Testis (tissue), 3 donors: ENCODE measurements around the gene DPP6. TPM values are rescaled to one million over a fixed set of nuclear protein-coding genes. Genes with fewer than 3 reads are reported as not detected.

Source experiments
- DNase-seq: peaks from one replicate; pipeline ENCODE4 v3.0.0-alpha.2; 2019
- H3K27ac ChIP-seq, 2 donors: fragments of 200-600 bp; sonication (generic); one replicate each; pipeline ENCODE4 v1.5.1; 2019
- H3K27me3 ChIP-seq: fragments of 200-600 bp; sonication (generic); one replicate; pipeline ENCODE4 v1.5.1; 2019
- H3K36me3 ChIP-seq: fragments of 200-600 bp; sonication (generic); one replicate; pipeline ENCODE4 v1.5.1; 2017; ENCODE audit warnings: low read depth; ENCODE audit errors: missing control alignments
- H3K4me1 ChIP-seq: fragments of 200-600 bp; sonication (generic); one replicate; pipeline ENCODE4 v1.5.1; 2019
- H3K4me3 ChIP-seq, 2 donors: fragments of 200-600 bp; sonication (generic); one replicate each; pipeline ENCODE4 v1.5.1; 2017 to 2019
- H3K9me3 ChIP-seq: fragments of 200-600 bp; sonication (generic); one replicate; pipeline ENCODE4 v1.5.1; 2017
- POLR2A ChIP-seq: fragments of 450-650 bp; IDR thresholded peaks from one replicate; pipeline ENCODE4 v1.6.1; 2017; ENCODE audit warnings: antibody characterized with exemption, mild to moderate bottlenecking, moderate library complexity
- WGBS, 2 donors: methylation state at CpG; one replicate each; pipeline ENCODE4 v1.1.5; 2018; 5-methylcytosine and 5-hydroxymethylcytosine counted together
- intact Hi-C: fragments of 100-400 bp; cut with DNase I; formaldehyde crosslinking; loops from one replicate; pipeline ENCODE4 v1.15.1; 2023; ENCODE audit warnings: low total_unique reads
- polyA plus RNA-seq: library from polyadenylated mRNA; stranded (reverse); fragments of 350-450 nt; fragmentation: Illumina TruSeq; extraction: RNeasy Lipid Tissue Mini Kit (QIAGEN cat#74804); gene quantifications from one replicate; pipeline ENCODE4 v1.2.3, GENCODE V29; 2014; ENCODE audit warnings: low read depth, low replicate concordance; ENCODE audit not compliant: insufficient read depth
- total RNA-seq, 2 donors: library from RNA; depleted of rRNA; stranded (reverse); fragments of >200 nt; gene quantifications; one replicate each; pipeline ENCODE4 v1.2.3, GENCODE V29; 2016
- TF ChIP-seq, protein P1 (sequence below), 3 experiments: fragments of 450-650 bp in 2 of 3; fragments of 200-600 bp in 1 of 3; sonication (generic) in 1 of 3; IDR thresholded peaks; one replicate each; pipeline ENCODE4 v1.5.1; 2016 to 2019; ENCODE audit warnings: antibody characterized with exemption in 3 of 3, mild to moderate bottlenecking in 2 of 3, moderate library complexity in 1 of 3

Gene DPP6
- total and polyA plus RNA-seq, 3 donors from 2014 or later = 26.0 to 78.3 (median 52.8) TPM

DNA sequence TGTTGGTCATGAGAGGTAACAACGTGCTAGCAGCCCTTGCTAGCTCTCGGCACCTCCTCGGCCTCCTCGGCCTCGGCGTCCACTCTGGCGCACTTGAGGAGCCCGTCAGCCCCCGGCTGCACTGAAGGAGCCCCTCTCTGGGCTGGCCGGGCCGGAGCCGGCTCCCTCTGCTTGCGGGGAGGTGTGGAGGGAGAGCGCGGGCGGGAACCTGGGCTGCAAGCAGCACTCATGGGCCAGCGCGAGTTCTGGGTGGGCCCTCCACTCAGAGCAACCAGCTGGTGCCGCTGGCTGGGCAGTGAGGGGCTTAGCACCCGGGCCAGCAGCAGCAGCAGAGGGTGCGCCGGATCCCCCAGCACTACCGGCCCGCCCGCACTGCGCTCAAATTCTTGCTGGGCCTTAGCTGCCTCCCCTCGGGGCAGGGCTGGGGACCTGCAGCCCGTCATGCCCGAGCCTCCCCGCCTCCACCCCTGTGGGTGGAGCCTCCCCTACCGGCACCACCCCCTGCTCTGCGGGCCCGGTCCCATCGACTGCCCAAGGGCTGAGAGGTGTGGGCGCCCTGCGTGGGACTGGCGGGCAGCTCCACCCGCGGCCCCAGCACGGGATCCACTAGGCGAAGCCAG lies 854.6 kb downstream of the DPP6 start:
- TF ChIP-seq, protein P1, sequence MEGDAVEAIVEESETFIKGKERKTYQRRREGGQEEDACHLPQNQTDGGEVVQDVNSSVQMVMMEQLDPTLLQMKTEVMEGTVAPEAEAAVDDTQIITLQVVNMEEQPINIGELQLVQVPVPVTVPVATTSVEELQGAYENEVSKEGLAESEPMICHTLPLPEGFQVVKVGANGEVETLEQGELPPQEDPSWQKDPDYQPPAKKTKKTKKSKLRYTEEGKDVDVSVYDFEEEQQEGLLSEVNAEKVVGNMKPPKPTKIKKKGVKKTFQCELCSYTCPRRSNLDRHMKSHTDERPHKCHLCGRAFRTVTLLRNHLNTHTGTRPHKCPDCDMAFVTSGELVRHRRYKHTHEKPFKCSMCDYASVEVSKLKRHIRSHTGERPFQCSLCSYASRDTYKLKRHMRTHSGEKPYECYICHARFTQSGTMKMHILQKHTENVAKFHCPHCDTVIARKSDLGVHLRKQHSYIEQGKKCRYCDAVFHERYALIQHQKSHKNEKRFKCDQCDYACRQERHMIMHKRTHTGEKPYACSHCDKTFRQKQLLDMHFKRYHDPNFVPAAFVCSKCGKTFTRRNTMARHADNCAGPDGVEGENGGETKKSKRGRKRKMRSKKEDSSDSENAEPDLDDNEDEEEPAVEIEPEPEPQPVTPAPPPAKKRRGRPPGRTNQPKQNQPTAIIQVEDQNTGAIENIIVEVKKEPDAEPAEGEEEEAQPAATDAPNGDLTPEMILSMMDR (IDR thresholded peaks at IDR 0.05) = no peak
- TF ChIP-seq POLR2A = no peak
- Histone ChIP-seq H3K9me3 (no peaks in the 10 kb centered on the region), H3K27ac (no peak overlapping the region), H3K27me3 (no peaks in the 10 kb centered on the region), H3K4me1 (peaks cover 15% of the 10 kb centered on the region), H3K4me3 (peak overlapping the region; percentile 21 to 47), H3K36me3 (no peaks in the 10 kb centered on the region)
- WGBS, 2 donors = 69 to 80% methylated on average over 10 to 41 of the region's 41 CpGs
- DNase-seq = no peak
- intact Hi-C loops = no loop called here

DNA sequence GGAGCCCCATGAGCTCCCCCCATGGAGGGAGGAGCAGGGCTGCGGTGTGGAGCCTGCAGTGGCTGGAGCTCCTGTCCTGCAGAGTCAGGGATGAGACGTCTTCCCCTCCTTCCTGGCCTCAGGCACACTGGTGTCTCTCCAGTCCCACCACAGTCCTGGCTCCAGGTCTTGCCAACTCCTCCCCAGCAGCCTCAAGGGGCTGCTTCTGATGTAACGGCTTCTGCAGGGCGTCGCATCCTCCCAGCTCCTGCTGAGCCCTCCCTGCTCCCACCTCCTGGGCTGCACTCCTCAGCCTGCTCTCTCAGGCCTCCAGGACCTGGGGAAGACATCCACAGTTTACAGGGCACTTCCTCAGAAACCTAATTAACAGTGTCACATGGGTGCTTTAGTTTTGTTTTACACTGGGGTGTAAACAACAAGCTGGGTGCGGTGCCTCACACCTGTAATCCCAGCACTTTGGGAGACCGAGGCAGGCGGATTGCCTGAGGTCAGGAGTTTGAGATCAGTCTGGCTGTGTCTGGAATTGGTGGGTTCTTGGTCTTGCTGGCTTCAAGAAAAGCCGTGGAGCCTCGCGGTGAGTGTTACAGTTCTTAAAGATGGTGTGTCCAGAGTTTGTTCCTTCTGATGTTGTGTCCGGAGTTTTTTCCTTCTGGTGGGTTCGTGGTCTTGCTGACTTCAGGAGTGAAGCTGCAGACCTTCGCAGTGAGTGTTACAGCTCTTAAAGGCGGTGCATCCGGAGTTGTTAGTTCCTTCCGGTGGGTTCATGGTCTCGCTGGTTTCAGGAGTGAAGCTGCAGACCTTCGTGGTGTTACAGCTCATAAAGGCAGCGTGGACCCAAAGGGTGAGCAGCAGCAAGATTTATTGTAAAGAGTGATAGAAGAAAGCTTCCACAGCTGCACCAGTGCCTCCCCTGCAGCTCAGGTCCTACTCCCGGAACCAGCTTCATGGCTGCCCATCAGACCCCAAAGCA lies 855.7 kb downstream of the DPP6 start:
- no peak overlapping the region for H3K27ac ChIP-seq
- no peak for DNase-seq
- intact Hi-C loops = no loop called here
- WGBS, 2 donors = 63 to 67% methylated on average over 21 of the region's 21 CpGs
- peaks cover 15% of the 10 kb centered on the region for H3K4me1 ChIP-seq
- H3K4me3 ChIP-seq = no peak overlapping the region
- H3K9me3 ChIP-seq = no peaks in the 10 kb centered on the region
- no peaks in the 10 kb centered on the region for H3K27me3 ChIP-seq
- no peak for TF ChIP-seq POLR2A
- TF ChIP-seq, protein P1 (IDR thresholded peaks at IDR 0.05) = no peak
- no peaks in the 10 kb centered on the region for H3K36me3 ChIP-seq

- no peaks in the 10 kb centered on the region for H3K27me3 ChIP-seq
- H3K27ac ChIP-seq = no peak overlapping the region
- intact Hi-C loops = no loop called here
- no peaks in the 10 kb centered on the region for H3K36me3 ChIP-seq
- no peaks in the 10 kb centered on the region for H3K9me3 ChIP-seq
- 85 to 89% methylated on average over 26 of the region's 26 CpGs for WGBS, 2 donors
- peaks cover 11% of the 10 kb centered on the region for H3K4me1 ChIP-seq
- TF ChIP-seq, protein P1 (IDR thresholded peaks at IDR 0.05) = no peak
- no peak for TF ChIP-seq POLR2A
- no peak for DNase-seq
- H3K4me3 ChIP-seq = no peak overlapping the region
These were observed 857.3 kb downstream of the DPP6 start for GRCh38 chr7:154909241-154910105.

GRCh38 chr7:154910125-154910524 lies 857.9 kb downstream of the DPP6 start:
- H3K4me1 ChIP-seq = peaks cover 5% of the 10 kb centered on the region
- 77% methylated on average over 4 of the region's 4 CpGs; no CpG with 5 or more reads in 1 of the 2 donors for whole genome bisulfite sequencing, 2 donors
- H3K9me3 ChIP-seq = no peaks in the 10 kb centered on the region
- no peak for DNase-seq
- H3K27me3 ChIP-seq = no peaks in the 10 kb centered on the region
- intact Hi-C loops = no loop called here
- TF ChIP-seq, protein P1 (IDR thresholded peaks at IDR 0.05) = no peak
- TF ChIP-seq POLR2A = no peak
- no peak overlapping the region for H3K4me3 ChIP-seq
- H3K27ac ChIP-seq = no peak overlapping the region
- H3K36me3 ChIP-seq = no peaks in the 10 kb centered on the region
